Kidney tubule cell (primary cell): Measurements from ENCODE around the gene APOC4.

ENCODE experiments used
- DNase-seq: peaks from one replicate; pipeline ENCODE4 v3.0.0-alpha.2; 2018; ENCODE audit warnings: low spot score

APOC4 gene

DNA sequence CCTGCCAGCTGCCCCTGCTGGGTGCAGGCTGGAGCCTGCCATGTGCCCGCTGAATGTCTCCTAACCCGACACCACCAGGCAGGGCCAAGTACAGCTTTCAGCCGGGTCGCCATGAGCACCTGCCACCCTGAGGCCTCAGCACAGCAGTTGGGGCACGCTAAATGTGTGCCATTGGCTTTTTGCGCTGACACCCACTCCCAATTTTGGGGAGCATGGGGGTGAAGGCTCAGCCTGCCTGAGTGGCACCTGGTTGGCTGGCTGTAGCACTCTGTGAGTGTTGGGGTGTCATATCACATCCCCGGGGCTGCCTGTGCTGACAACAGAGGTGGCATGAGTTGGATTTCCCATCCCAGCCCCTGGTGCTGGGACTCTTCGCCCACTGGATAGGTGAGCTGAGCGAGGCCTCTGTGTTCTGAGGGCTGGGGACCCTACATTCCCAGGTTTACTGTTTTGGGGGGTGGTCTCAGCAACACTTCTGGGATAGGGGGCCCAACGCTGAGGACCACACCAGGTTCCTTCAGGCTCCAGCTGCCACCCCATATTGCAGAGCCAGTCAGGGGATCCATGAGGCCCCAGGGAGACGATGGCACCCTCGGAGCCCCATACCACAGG is 52.0 kb downstream of the APOC4 start:
- DNase-seq = no peak
